Tibial artery (tissue), 4 donors: Measurements from ENCODE around the gene AKR7A3.

Experiments
- DNase-seq, 2 donors: peaks; one replicate each; pipeline ENCODE4 v3.0.0-alpha.2; 2019
- H3K27ac ChIP-seq, 2 donors: fragments of 200-600 bp; sonication (generic) in 1 of 2; 1 replicate in 1 of 2; 2 replicates in 1 of 2; pipeline ENCODE4 v1.5.1; 2018 to 2019; ENCODE audit warnings: mild to moderate bottlenecking in 1 of 2
- H3K27me3 ChIP-seq, 2 donors: fragments of 200-600 bp; sonication (generic) in 1 of 2; one replicate each; pipeline versions ENCODE4 v1.5.1 to v1.6.0; 2016 to 2019
- H3K36me3 ChIP-seq, 3 donors: fragments of 200-600 bp; sonication (generic) in 2 of 3; one replicate each; pipeline ENCODE4 v1.5.1; 2016 to 2019; ENCODE audit warnings: mild to moderate bottlenecking in 2 of 3
- H3K4me1 ChIP-seq, 4 donors: fragments of 200-600 bp; sonication (generic) in 2 of 4; 1 replicate in 3 of 4; 2 replicates in 1 of 4; pipeline ENCODE4 v1.5.1; 2016 to 2019
- H3K4me3 ChIP-seq, 2 donors: fragments of 200-600 bp; sonication (generic) in 1 of 2; 1 replicate in 1 of 2; 2 replicates in 1 of 2; pipeline ENCODE4 v1.5.1; 2018 to 2019; ENCODE audit warnings: mild to moderate bottlenecking in 2 of 2
- H3K9me3 ChIP-seq, 3 donors: fragments of 200-600 bp; sonication (generic) in 1 of 3; one replicate each; pipeline ENCODE4 v1.5.1; 2016 to 2019
- CTCF ChIP-seq, 2 experiments: fragments of 200-600 bp in 1 of 2; fragments of 450-650 bp in 1 of 2; IDR thresholded peaks; one replicate each; pipeline ENCODE4 v1.5.1; 2017 to 2019; ENCODE audit warnings: antibody characterized with exemption in 2 of 2, mild to moderate bottlenecking in 1 of 2, moderate library complexity in 1 of 2
- intact Hi-C: fragments of 100-400 bp; cut with DNase I; formaldehyde crosslinking; loops from one replicate; pipeline ENCODE4 v1.15.0; 2023; ENCODE audit warnings: low total_unique reads

Gene AKR7A3

DNA sequence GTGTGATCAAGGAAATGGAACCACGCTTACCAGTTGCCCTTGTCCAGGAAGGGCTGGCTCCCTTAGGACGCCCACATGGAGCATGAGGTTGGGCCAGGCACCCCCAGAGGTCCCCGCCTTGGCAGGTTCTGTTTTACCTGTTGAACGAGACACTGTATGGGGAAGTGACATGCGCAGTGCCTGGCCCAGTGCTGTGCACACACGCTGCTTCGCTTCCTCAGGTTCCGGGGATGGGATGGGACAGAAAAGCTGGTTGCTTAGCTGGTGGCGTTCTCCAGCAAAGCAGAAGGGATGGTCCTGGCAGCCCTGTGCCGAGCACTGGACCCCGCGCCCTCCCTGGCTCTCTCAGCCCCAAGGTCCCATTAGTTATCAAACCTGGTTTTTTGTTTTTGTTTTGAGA, 44.3 kb upstream of the AKR7A3 start:
- no peak overlapping the region for H3K4me3 ChIP-seq
- no peaks in the 10 kb centered on the region for H3K27me3 ChIP-seq
- no peaks in the 10 kb centered on the region for H3K9me3 ChIP-seq
- H3K36me3 ChIP-seq, result peaks cover 0 to 67% (median 12%) of the 10 kb centered on the region in 3 donors
- H3K4me1 ChIP-seq, result no peaks in the 10 kb centered on the region
- no peak for TF ChIP-seq CTCF (IDR thresholded peaks at IDR 0.05)
- DNase-seq, result no peak
- intact Hi-C loops, result no loop called here
- no peak overlapping the region for H3K27ac ChIP-seq

GRCh38 chr1:19331262-19331878, 42.8 kb upstream of the AKR7A3 start:
- no peaks in the 10 kb centered on the region for H3K9me3 ChIP-seq
- no peak overlapping the region for H3K4me3 ChIP-seq
- peaks cover 4 to 75% (median 27%) of the 10 kb centered on the region in 3 donors for H3K36me3 ChIP-seq
- no peak overlapping the region for H3K27ac ChIP-seq
- no peak for DNase-seq
- intact Hi-C loops, result no loop called here
- no peaks in the 10 kb centered on the region for H3K27me3 ChIP-seq
- no peaks in the 10 kb centered on the region for H3K4me1 ChIP-seq
- TF ChIP-seq CTCF (IDR thresholded peaks at IDR 0.05), result no peak

DNA sequence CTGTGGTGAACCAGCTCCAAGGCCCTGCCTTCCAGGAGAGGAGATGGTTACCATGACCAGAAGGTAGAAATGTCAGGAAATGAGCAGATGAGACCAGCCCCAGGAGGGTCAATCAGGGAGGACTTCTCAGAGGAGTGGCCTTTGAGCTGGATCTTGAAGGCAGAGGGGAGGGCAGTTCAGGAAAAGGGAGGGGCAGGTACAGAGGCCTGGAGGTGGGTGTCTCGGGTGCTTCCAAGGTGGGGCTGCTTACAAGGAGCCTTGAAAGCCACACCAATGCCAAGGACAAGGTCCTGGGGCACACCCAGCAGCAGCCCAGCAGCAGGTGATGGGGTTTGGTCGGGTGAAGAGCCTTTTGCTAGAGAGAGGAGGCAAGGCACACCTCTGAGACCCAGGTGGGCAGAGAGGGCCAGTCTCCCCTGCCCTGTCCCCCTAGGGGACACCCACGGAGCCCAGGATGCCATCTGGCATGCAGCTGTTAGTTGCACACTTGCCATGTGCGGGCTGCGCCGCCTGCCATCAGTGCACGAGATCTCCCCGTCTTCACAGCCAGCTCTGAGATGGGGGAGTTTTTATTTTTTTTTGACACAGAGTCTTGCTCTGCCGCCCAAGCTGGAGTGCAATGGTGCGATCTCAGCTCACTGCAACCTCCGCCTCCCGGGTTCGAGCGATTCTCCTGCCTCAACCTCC, 42.0 kb upstream of the AKR7A3 start:
- intact Hi-C loops, result no loop called here
- no peak for TF ChIP-seq CTCF (IDR thresholded peaks at IDR 0.05)
- no peak overlapping the region for H3K27ac ChIP-seq
- H3K36me3 ChIP-seq, result peaks cover 12 to 83% (median 35%) of the 10 kb centered on the region in 3 donors
- no peaks in the 10 kb centered on the region for H3K27me3 ChIP-seq
- H3K9me3 ChIP-seq, result no peaks in the 10 kb centered on the region
- H3K4me3 ChIP-seq, result no peak overlapping the region
- DNase-seq, result no peak
- H3K4me1 ChIP-seq, result no peaks in the 10 kb centered on the region

GRCh38 chr1:19329611-19330010, 41.0 kb upstream of the AKR7A3 start:
- intact Hi-C loops, result no loop called here
- no peak overlapping the region for H3K27ac ChIP-seq
- peaks cover 21 to 93% (median 44%) of the 10 kb centered on the region in 3 donors for H3K36me3 ChIP-seq
- DNase-seq, result no peak
- H3K4me3 ChIP-seq, result no peak overlapping the region
- H3K27me3 ChIP-seq, result no peaks in the 10 kb centered on the region
- TF ChIP-seq CTCF (IDR thresholded peaks at IDR 0.05), result no peak
- H3K4me1 ChIP-seq, result no peaks in the 10 kb centered on the region
- no peaks in the 10 kb centered on the region for H3K9me3 ChIP-seq

- no peak overlapping the region for H3K4me3 ChIP-seq
- H3K27me3 ChIP-seq, result no peaks in the 10 kb centered on the region
- intact Hi-C loops, result no loop called here
- no peak overlapping the region for H3K27ac ChIP-seq
- DNase-seq, result no peak
- H3K9me3 ChIP-seq, result no peaks in the 10 kb centered on the region
- no peaks in the 10 kb centered on the region for H3K4me1 ChIP-seq
- H3K36me3 ChIP-seq, result peaks cover 22 to 97% (median 49%) of the 10 kb centered on the region in 3 donors
- TF ChIP-seq CTCF (IDR thresholded peaks at IDR 0.05), result no peak
Measured at GRCh38 chr1:19329188-19329587, 40.6 kb upstream of the AKR7A3 start.
